ENCODE results near the gene ZMYND10.

Gene ZMYND10

DNA sequence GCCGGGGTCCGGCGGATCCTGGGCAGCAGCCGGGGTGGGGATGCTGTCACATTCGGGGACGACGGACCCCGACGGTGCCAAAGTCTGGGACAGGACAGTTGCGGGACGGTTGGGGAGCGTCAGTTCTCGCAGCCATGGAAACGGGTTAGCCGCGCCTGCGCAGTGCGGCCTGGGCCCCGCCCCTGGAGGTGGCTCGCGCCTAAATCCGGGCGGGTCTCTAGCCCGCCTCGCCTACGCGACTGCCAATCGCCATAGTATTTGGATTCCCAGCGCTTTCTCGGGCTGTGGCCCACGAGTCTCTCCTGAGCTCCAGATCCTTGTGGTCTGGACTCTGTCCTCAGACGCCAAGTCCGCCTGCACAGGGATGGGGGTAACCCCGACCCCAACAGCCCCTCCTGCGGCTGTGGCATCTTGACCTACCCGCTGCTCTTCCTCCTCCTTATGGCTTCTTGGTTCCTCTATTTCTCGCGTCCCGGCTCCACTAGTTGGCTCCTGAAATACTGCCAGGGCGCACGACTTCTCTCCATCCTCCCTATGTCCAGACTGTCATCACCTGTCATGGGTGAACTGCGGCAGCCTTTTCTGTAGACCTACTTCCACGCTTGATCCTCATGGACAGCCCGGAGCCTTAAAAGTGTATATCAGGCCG is at the start of gene ZMYND10:
Gene ZMYND10, minus strand, starts transcription at position 147 of the 649 bp plus-strand sequence. CDS start 153 bp downstream, outside the sequence.
- no peak for DNase-seq

- no peak for DNase-seq
Observed at GRCh38 chr3:50393061-50393460, 47.5 kb upstream of the ZMYND10 start.

DNA sequence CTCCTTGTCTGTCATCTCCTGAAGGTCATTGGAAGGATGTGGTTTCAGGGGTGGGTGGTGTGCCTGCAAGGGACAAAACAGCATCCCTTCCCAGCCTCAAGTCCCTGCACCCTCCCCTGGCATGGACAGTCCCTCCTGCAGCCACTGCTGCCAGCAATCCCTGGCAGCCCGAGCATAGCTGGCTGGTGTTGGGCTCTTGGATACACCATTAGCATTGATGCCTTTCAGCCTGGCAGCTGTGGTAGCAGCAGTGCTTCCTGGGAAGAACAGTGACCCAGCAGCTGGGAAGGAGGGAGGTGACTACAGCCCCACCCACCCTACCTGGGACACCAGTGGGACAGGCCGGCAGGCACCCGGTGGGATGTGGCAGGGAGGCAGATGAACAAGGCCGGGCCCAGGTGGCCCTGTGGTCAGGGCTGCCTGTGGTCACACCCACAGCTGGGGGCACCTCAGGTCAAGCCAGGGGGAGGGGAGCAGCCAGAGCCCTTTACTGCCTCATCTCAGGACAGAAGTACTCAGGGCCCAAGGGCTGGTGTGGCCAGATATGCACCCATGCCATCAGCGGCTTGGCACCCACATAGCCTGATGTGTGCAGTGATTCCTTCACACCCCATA is 46.7 kb upstream of the ZMYND10 start:
- DNase-seq, result no peak

GRCh38 chr3:50390508-50391224 is 45.1 kb upstream of the ZMYND10 start:
- no peak for DNase-seq

- no peak for DNase-seq
Observed at GRCh38 chr3:50389414-50389767, 43.9 kb upstream of the ZMYND10 start.

DNA sequence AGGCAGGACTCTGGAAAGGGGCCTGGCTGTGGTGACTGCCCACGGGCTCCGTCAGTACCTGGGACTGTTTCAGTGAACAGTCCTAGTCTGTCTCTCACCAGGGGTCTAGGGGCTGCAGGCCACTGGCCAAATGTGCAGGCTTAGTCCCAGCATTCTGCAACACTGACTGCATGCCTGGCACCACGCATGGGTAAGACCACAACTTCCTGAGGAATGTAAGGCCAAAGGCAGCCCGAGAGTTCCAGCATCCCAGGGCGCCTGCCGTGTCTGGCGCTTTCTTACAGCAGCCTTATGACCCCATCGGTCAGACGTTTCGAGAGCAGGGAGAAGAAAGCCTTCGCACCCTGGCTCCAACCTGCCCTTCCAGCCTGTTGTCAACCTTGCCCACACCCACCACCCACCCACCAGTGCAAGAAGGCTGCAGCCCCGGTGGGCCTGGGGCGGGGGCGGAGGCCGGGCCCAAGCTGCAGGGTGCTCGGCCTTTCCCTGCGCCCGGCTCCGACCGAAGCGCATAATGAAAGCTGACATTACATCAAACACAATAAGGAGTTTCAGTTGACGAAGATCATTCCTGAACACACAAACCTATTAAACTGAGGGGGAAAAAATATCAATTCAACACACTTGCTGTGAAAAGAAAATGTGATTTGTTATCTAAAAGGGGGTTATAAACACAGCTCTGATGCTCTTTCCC is 43.3 kb upstream of the ZMYND10 start:
- DNase-seq, result no peak

GRCh38 chr3:50388016-50388719 is 42.6 kb upstream of the ZMYND10 start:
- DNase-seq, result no peak

DNA sequence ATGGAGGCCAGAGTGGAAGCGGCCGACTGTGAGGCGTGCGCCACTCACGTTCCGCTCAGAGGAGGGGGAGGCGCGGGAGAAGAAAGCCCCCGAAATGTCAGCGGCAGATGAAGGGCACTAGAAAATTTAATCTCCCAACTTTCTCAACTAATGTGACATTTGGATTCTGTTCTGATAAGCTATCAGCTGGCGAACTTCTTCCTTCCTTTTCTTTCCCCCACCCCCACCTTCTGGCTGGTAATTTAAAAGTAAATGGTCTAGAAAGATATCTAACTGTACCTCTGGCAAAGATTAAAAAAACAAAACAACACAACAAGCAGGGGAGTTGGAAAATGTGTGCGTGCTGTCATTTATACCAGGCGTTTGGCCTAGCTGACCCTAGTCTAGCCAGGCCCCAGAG is 40.2 kb upstream of the ZMYND10 start:
- DNase-seq, result no peak

DNA sequence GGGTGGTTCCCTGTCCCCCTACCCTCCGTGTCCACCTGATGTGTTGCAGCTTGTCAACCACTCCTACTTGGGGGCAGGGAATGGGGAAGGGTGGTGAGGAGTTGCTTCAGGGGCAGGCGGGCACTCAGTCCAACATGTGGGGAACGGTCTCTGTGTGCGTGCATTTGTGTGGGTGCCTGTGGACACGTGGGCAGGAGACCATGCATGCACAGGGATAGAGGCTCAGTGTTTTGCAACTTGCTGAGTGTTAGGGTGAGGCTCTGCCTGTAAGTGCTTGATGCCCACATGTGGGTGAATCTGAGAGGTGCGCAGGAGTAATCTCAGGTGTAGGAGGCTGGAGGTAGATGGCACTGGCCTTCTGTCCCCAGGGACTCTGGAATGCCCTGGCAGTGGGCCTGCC is 38.2 kb upstream of the ZMYND10 start:
- DNase-seq, result no peak

GRCh38 chr3:50382722-50383121 is 37.2 kb upstream of the ZMYND10 start:
- DNase-seq, result no peak

- DNase-seq, result no peak
Observed at GRCh38 chr3:50381383-50381782, 35.9 kb upstream of the ZMYND10 start.

DNA sequence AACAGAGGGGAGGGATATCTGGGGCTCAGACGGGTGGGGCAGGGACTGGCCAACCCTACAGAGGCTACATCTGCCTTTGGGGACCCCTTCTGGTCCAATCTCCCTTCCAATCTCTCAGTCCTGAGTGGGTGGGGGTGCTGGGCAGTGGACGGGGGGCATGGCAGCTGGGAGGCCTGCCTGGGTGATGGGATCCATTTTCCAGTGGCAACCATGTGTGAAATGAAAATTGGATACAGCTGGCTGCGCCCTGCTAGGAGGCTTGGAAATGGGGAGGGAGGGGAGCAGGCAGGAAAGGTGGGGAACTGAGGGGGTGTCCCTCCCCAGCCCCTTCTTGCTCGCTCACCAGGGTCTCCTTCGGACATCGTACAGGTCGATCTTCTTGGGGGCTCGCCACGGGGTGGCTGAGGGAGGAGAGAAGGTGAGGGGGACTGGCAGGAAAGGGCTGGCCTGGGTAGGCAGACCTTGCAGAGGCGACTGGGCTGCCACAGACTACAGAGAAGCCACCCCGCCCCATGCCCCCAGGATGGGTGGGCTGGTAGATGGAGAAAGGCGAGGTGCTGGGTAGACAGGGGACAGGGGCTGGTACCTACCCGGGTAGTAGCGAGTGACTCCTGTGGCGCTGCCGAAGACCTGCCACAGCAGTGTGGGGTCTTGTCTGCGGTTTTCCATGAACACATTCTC is 35.0 kb upstream of the ZMYND10 start:
- no peak for DNase-seq

GRCh38 chr3:50378757-50379156 is 33.2 kb upstream of the ZMYND10 start:
- no peak for DNase-seq

GRCh38 chr3:50378024-50378423 is 32.5 kb upstream of the ZMYND10 start:
- no peak for DNase-seq

DNA sequence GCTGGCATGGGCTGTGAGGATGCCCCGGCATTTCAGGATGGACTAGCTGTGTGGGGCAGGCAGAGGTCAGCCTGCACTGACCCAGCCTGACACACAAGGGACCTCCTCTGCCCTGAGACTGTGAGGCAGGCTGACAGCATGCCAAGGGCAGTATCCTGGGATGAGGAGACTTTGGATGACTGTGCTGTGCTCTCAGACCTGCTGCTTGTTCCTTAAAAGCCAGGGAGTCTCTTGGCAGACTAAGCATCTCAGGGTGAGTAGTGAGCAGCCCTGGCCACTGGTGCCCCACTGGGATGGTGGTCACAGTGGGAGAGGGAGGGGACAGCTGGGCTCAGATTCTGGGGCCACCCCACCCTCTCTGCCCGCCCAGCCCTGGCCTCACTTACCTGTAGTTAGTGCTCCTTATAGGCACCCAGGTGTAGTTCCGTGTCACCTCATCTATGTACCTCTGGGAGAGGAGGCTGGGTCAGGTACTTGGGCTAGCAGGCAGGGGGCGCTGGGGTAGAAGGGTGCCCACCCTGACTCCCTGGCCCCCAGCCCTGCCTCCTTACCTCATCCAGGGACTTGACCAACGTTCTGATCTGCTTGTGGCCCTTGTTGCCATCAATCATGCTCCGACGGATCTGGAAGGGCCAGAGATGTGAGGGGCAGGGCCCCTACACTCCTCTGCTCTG is 29.9 kb upstream of the ZMYND10 start:
- DNase-seq, result no peak

DNA sequence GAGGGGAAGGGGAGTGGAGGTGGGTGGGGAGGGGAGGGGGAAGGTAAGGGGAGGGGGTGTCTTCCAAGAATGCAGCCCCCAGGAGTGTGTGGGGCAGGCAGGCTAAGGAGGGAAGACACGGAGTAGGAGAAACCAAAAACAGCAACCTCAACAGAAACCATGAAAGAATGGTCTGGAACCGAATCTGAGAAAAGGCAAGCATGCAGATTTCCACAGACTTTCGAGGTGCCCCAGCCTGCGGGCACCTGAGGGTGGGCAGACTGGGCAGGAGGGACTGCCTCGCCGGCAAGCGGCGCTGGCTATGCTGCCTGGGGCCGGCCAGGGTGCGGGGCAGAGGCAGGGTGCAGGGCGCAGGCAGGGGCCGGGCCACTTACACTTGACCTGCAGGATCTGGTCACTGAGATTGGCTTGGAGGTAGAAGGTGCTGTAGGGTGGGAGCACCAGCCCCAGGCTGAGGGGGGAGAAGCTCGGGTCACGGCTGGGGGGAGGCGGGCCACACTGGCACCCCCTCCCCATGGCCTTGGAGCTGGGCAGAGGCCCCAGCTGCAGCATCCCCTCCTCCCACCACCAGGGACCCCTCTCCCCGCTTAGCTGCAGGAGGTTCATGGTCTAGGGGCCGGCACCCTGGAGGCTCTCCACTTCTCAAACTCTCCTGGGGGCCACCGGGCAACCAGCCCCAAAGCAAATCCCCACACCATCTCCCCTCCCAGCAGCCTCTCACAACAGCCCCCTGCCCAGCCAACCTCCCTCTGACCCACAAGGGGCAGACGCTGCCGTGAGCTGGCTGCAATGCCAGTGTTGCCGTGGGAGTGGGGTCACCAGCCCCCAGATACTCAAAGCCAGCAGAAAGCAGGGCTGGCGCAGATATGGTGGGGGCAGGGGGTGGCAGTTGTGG is 29.1 kb upstream of the ZMYND10 start:
- DNase-seq, result no peak

- no peak for DNase-seq
Observed at GRCh38 chr3:50373146-50374051, 27.9 kb upstream of the ZMYND10 start.

GRCh38 chr3:50372349-50372748 is 26.8 kb upstream of the ZMYND10 start:
- no peak for DNase-seq

GRCh38 chr3:50371133-50371685 is 25.7 kb upstream of the ZMYND10 start:
- no peak for DNase-seq
